Hepatocyte (in vitro differentiated cells): Measurements from ENCODE around the gene PRR23E.

Experiments used
- CTCF ChIP-seq: fragments of 200-600 bp; sonication (generic); IDR thresholded peaks from 2 replicates; pipeline ENCODE4 v1.5.1; 2016; ENCODE audit warnings: antibody characterized with exemption, mild to moderate bottlenecking; ENCODE audit not compliant: poor library complexity
- EZH2 ChIP-seq: fragments of 200-600 bp; sonication (generic); IDR thresholded peaks from 2 replicates; pipeline ENCODE4 v1.6.1; 2016; ENCODE audit warnings: antibody characterized with exemption, mild to moderate bottlenecking, borderline replicate concordance
- EZH2phosphoT487 ChIP-seq: fragments of 200-600 bp; sonication (generic); IDR thresholded peaks from one replicate; pipeline ENCODE4 v1.6.1; 2018; ENCODE audit warnings: antibody characterized with exemption, mild to moderate bottlenecking, low read depth, moderate library complexity; ENCODE audit not compliant: unreplicated experiment, severe bottlenecking

GRCh38 chr3:127165036-127165435, 27.9 kb upstream of the PRR23E start:
- TF ChIP-seq EZH2 (no peak), CTCF (no peak), EZH2phosphoT487 (no peak)
